ENCODE results near the gene PPIH. TPM values are rescaled to one million over a fixed set of nuclear protein-coding genes. Genes with fewer than 3 reads are reported as not detected.

Gene PPIH
- total RNA-seq (2016; rRNA removed; fragmentation: Illumina TruSeq; extraction: Trizol) (72.6 and 93.3 TPM in 2 replicates), polyA plus RNA-seq (2011; rRNA removed) (18.7 and 29.9 TPM in 2 replicates), polyA minus RNA-seq (2011; rRNA and poly(A)+ RNA removed; ENCODE audit: low replicate concordance) (10.2 and 39.1 TPM in 2 replicates), Bru-seq, nascent RNA (percentile 72 among the genes with signal in this experiment), BruChase-seq, experiment 1, labeled RNA remaining after a 6-hour chase (percentile 61 among the genes with signal in this experiment), BruChase-seq, experiment 2, labeled RNA remaining after a 2-hour chase (percentile 69 among the genes with signal in this experiment)
- total RNA-seq (2016; cell fraction: cytosol; rRNA removed; fragmentation: Illumina TruSeq; extraction: Trizol; ENCODE audit: low read depth), result 20.2 and 21.3 TPM in 2 replicates
- 76.3 and 109 TPM in 2 replicates for total RNA-seq (2016; cell fraction: insoluble cytoplasmic fraction; rRNA removed; fragmentation: Illumina TruSeq; extraction: Trizol)
- total RNA-seq (2016; cell fraction: membrane; rRNA removed; fragmentation: Illumina TruSeq; extraction: Trizol), result 24.6 and 26.1 TPM in 2 replicates
- total RNA-seq (2016; cell fraction: nucleus; rRNA removed; fragmentation: Illumina TruSeq; extraction: Trizol), result 37.4 and 40.5 TPM in 2 replicates
- polyA plus RNA-seq (2011; cell fraction: cytosol; rRNA removed), result 22.9 and 28.2 TPM in 2 replicates
- polyA plus RNA-seq (2011; cell fraction: nucleus; rRNA removed), result 14.9 TPM in 2 replicates
- 11.7 and 27.7 TPM in 2 replicates for polyA plus RNA-seq (2012)
- polyA plus RNA-seq (2016; cell fraction: cytosol; fragmentation: Illumina TruSeq; extraction: Trizol; ENCODE audit: low read depth), result 19.5 and 21.5 TPM in 2 replicates
- polyA plus RNA-seq (2016; cell fraction: insoluble cytoplasmic fraction; fragmentation: Illumina TruSeq; extraction: Trizol; ENCODE audit: low read depth), result 116 and 122 TPM in 2 replicates
- 20.9 and 23.8 TPM in 2 replicates for polyA plus RNA-seq (2016; cell fraction: membrane; fragmentation: Illumina TruSeq; extraction: Trizol; ENCODE audit: low read depth)
- polyA plus RNA-seq (2016; cell fraction: nucleus; fragmentation: Illumina TruSeq; extraction: Trizol; ENCODE audit: insufficient read depth, low read depth), result 53.7 and 57.5 TPM in 2 replicates
- 5.0 and 11.2 TPM in 2 replicates for polyA minus RNA-seq (2011; cell fraction: cytosol; rRNA and poly(A)+ RNA removed)
- 20.1 and 20.9 TPM in 2 replicates for polyA minus RNA-seq (2011; cell fraction: nucleus; rRNA and poly(A)+ RNA removed)
- long read RNA-seq, experiment 1, transcript PPIH-201 (10 exons, 752 nt), result major isoform, 16 of 23 reads
- long read RNA-seq, experiment 1, partial matches to known transcripts, result 0 of 23 reads
- long read RNA-seq, experiment 1, other reads (novel, unspliced or antisense), result 7 of 23 reads
- long read RNA-seq, experiment 2, transcript PPIH-201 (10 exons, 752 nt), result major isoform, 7 of 23 reads
- long read RNA-seq, experiment 2, partial matches to known transcripts, result 3 of 23 reads
- long read RNA-seq, experiment 2, other reads (novel, unspliced or antisense), result 13 of 23 reads

- Histone ChIP-seq H3K27ac (ENCODE audit: extremely low read length, insufficient read depth, low read length) (peak within 1 kb of the TSS; percentile 82), H3K9me3 (ENCODE audit: low read length) (no peaks in the 10 kb centered on the region), H4K20me1 (ENCODE audit: insufficient read depth, low read length) (no peaks in the 10 kb centered on the region), H3K4me3 (replicated peaks in 1 of 3; ENCODE audit: insufficient read depth in 1 of 3, low read depth in 2 of 3, low read length in 3 of 3) (peak within 1 kb of the TSS; percentile 74 to 98 (median 94)), H3K4me1 (ENCODE audit: insufficient read depth, low read length) (peaks cover 38% of the 10 kb centered on the region), H3K27me3 (ENCODE audit: control insufficient read depth in 1 of 2, insufficient read depth in 2 of 2, low read length in 2 of 2) (peaks cover 0 to 4% of the 10 kb centered on the region in 2 experiments; a peak in 1 of 5 replicates), H3K4me2 (ENCODE audit: low read depth, low read length) (peak within 1 kb of the TSS; percentile 97), H2AFZ (ENCODE audit: low read length) (peak within 1 kb of the TSS; percentile 97), H3K36me3 (replicated peaks in 1 of 2; ENCODE audit: control insufficient read depth in 1 of 2, insufficient read depth in 2 of 2, low read length in 2 of 2) (peaks cover 2 to 8% of the 10 kb centered on the region in 2 experiments; a peak in 3 of 5 replicates), H3K79me2 (ENCODE audit: insufficient read depth, low read length) (peaks cover 30% of the 10 kb centered on the region), H3K9ac (ENCODE audit: insufficient read depth, low read depth, low read length) (peak within 1 kb of the TSS; percentile 80)
- peak; percentile 90 for DNase-seq (ENCODE audit: low spot score)
- under 1% methylated on average over 30 of the region's 53 CpGs for WGBS (ENCODE audit: low lambda C conversion rate)
- FAIRE-seq, result peak; percentile 43
- in situ Hi-C loops (cut with HindIII; ENCODE audit: extremely low pct_ligation_motif_present, low pct_unique_long_range_greater_than_20kb) (no loop called here), intact Hi-C loops (cut with micrococcal nuclease; ENCODE audit: unreplicated experiment) (loop anchor here (2.0 kb wide), 1 partner anchor 25 kb away; the partner anchor contains the start of gene YBX1)
- POLR2A ChIA-PET, result interaction anchor here (0.8 to 2.4 kb wide), 14 partner anchors 8 to 323 kb away, joined by 3 to 51 read pairs (median 4); partner anchors contain the start of genes C1orf50, CLDN19, P3H1 and PPCS
- peak; percentile 99 for ATAC-seq
- CTCF ChIA-PET (ENCODE audit: low intra/inter-chr PET ratio, low total read pairs), result no interaction called here
- BruUV-seq (replicated peaks), result TSS peak; percentile 77
- TF ChIP-seq MEF2D (CRISPR knock-in tag; IDR thresholded peaks at IDR 0.05), result peak; percentile 63; the same call in 1 of the 2 replicates
- TF ChIP-seq, protein P1, sequence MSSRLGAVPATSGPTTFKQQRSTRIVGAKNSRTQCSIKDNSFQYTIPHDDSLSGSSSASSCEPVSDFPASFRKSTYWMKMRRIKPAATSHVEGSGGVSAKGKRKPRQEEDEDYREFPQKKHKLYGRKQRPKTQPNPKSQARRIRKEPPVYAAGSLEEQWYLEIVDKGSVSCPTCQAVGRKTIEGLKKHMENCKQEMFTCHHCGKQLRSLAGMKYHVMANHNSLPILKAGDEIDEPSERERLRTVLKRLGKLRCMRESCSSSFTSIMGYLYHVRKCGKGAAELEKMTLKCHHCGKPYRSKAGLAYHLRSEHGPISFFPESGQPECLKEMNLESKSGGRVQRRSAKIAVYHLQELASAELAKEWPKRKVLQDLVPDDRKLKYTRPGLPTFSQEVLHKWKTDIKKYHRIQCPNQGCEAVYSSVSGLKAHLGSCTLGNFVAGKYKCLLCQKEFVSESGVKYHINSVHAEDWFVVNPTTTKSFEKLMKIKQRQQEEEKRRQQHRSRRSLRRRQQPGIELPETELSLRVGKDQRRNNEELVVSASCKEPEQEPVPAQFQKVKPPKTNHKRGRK (CRISPR knock-in tag; IDR thresholded peaks at IDR 0.05), result no peak
- TF ChIP-seq NFKBIZ (CRISPR knock-in tag; IDR thresholded peaks at IDR 0.05), result peak; percentile 85
- TF ChIP-seq, protein P2, sequence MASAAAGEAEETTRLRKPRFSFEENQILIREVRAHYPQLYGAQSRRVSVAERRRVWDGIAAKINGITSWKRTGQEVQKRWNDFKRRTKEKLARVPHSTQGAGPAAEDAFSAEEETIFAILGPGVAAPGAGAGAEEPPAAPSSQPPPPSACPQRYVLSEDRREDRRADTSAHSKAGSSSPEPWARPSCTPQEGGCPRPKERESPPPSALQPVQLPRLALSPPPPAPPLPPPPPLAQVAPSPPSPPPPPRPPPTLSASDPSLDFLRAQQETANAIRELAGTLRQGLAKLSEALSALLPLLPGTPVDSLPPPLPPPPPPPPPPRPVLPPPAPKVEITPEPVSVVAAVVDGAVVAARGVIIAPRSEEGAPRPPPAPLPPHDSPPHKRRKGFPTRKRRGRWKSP (CRISPR knock-in tag; IDR thresholded peaks at IDR 0.05), result peak; percentile 91
- TF ChIP-seq, protein P3, sequence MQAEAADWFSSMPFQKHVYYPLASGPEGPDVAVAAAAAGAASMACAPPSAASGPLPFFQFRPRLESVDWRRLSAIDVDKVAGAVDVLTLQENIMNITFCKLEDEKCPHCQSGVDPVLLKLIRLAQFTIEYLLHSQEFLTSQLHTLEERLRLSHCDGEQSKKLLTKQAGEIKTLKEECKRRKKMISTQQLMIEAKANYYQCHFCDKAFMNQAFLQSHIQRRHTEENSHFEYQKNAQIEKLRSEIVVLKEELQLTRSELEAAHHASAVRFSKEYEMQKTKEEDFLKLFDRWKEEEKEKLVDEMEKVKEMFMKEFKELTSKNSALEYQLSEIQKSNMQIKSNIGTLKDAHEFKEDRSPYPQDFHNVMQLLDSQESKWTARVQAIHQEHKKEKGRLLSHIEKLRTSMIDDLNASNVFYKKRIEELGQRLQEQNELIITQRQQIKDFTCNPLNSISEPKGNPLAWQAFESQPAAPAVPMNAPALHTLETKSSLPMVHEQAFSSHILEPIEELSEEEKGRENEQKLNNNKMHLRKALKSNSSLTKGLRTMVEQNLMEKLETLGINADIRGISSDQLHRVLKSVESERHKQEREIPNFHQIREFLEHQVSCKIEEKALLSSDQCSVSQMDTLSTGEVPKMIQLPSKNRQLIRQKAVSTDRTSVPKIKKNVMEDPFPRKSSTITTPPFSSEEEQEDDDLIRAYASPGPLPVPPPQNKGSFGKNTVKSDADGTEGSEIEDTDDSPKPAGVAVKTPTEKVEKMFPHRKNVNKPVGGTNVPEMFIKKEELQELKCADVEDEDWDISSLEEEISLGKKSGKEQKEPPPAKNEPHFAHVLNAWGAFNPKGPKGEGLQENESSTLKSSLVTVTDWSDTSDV (CRISPR knock-in tag; IDR thresholded peaks at IDR 0.05), result 0 out of 2 replicates have a peak, but pooled peaks have one; percentile 18
- peak; percentile 91 for TF ChIP-seq ZSCAN31 (CRISPR knock-in tag; IDR thresholded peaks at IDR 0.05; ENCODE audit: low read depth)
- no peak for TF ChIP-seq ESRRA (CRISPR knock-in tag; IDR thresholded peaks at IDR 0.05; ENCODE audit: low read depth)
- peak; percentile 60; the same call in 1 of the 2 replicates for TF ChIP-seq SIX4 (CRISPR knock-in tag; IDR thresholded peaks at IDR 0.05)
- no peak for TF ChIP-seq XBP1 (CRISPR knock-in tag; IDR thresholded peaks at IDR 0.05)
- TF ChIP-seq HOXA9 (CRISPR knock-in tag; IDR thresholded peaks at IDR 0.05; ENCODE audit: borderline replicate concordance), result peak; percentile 13; the same call in 1 of the 2 replicates
These were observed at the start of gene PPIH for GRCh38 chr1:42657981-42658876. TSS of gene PPIH (plus strand) at chr1:42658423. CDS start at chr1:42658447, 24 bp downstream.
